Fibroblast of skin of abdomen (primary cell): ENCODE data around the gene HMOX1.
"Not testable (repeated sequence)": the region's sequence is repeated elsewhere in the genome, so short reads cannot be mapped to it uniquely, and the experiment has no call there.

ENCODE experiments used
- DNase-seq: peaks from one replicate; pipeline ENCODE4 v3.0.0-alpha.2; 2013

HMOX1 gene

DNA sequence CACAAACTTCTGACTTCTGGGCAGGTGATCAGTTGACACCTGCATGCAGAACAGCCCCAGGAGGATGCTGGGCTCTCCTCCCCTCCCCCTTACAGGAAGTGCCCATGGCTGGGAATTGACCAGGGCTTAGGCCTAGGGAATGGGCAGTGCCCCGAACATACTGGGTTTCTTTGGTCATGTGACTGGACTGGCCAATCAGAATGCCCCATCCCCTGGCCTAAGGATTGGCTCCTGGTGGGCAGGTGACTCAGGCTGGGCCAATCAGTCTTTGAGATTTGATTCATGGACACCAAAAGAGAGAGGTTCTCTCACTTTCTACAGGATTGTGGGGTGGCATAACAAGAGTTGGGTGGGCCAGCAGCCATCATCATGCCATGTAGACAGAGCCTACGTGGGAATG is 56.2 kb downstream of the HMOX1 start:
- no peak for DNase-seq

DNA sequence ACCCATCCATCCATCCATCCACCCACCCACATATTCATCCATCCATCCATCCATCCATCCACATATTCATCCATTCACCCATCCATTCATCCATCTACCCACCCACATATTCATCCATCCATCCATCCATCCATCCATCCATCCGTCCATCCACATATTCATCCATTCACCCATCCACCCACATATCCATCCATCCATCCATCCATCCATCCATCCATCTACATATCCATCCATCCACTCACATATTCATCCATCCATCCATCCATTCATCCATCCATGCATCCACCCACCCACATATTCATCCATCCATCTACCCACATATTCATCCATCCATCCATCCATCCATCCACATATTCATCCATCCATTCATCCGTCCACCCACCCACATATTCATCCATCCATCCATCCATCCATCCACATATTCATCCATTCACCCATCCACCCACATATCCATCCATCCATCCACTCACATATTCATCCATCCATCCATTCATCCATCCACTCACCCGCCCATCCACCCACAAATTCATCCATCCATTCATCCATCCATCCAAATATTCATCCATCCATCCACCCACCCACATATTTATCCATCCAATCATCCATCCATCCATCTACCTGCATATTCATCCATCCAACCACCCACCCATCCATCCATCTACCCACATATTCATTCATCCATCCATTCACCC is 57.9 kb downstream of the HMOX1 start:
- not testable (repeated sequence) for DNase-seq

DNA sequence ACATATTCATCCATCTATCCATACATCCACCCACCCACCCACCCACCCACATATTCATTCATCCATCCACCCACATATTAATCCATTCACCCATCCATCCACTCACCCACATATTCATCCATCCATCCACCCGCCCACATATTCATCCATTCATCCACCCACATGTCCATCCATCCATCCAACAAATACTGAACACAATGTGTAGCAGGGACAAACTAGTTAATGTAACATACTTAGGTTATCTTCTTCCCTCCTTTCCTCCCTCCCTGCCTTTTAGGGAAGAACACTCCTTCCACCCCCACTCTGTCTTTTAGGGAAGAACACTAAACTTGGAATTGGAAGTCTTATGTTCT is 58.4 kb downstream of the HMOX1 start:
- no peak for DNase-seq

DNA sequence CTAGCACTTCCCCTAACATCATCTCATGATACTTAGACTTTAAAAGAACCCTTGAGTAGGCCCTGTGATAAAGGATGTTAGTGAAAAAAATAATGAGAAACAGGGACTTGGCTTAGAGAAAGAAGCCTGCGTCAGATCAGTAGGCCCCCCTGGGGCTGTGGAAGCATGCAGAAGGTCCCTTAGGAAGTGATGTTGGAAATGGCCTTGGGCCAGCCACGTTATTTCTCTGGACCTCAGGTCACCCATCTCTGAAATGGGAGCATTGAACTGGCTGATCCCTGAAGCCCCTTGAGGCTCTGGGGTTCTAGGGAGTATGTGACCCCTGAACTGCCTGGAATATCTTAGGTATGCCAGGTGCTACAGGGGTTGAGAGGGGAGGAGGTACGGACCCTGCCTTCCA is 59.2 kb downstream of the HMOX1 start:
- no peak for DNase-seq

DNA sequence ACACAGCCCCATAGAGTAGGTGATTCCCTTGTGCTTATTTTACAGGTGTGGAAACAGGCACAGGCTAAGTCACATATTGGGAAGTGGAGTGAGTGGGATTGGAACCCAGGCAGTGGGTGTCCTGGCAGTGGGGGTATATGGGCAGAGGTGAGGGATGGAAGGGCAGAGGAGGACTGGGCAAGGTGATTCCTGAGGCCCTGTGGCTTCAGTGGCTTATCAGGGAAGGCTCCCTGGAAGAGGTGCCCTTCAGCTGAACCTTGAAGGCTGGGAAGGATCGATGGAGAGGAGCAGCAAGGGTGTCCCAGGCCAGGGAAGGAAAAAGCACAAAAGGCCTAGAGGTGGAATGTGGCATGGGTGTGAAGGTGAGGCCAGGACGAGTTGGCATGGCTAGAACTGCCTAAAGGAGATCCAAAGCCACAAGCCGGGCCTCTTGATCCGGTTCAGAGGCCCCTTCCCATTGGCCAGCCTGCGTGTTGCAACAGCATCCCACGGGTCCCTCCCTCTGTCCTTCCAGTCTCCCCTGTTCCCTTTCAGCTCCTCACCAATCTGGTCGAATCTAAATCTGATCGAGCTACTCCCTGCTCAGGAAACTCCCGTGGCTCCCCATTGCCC is 60.7 kb downstream of the HMOX1 start:
- no peak for DNase-seq

DNA sequence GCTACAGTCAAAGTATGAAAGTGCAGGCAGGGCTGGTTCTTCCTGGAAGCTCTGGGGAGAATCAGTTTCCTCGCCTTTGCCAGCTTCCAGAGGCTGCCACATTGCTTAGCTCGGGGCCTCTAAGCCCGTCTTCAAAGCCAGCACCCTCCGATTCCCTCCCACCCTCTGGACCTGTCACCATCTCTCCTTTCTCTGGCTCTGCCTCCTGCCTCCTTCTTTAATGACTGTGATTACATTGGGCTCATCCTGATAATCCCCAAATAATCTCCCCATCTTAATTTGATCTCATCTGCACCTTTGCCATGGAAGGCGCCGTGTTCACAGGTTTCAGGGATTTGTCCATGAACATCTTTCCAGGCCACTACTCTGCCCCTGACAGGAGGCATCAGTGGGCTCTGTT is 61.6 kb downstream of the HMOX1 start:
- DNase-seq, result no peak

DNA sequence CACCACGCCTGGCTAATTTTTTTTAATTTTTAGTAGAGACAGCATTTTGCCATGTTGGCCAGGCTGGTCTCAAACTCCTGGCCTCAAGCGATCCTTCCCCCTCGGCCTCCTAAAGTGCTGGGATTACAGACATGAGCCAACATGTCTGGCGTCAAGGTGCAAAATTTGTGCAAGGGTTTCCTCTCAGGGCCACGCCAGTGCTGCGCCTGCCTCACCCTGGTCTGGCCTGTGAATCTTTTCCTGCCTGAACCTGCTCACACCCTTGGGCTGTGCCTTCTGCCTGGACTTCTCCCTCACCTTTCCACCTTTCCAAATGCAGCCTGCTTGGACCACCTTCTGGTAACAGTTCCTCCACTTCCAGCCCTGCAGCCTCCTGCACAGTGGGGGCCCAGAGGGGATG is 62.4 kb downstream of the HMOX1 start:
- no peak for DNase-seq
